ENCODE data around the gene LRRC8A.
"Not testable (repeated sequence)": the region's sequence is repeated elsewhere in the genome, so short reads cannot be mapped to it uniquely, and the experiment has no call there.

The LRRC8A gene

GRCh38 chr9:128860937-128861336 is 21.0 kb upstream of the LRRC8A start:
- TF ChIP-seq CTCF (IDR thresholded peaks at IDR 0.05; ENCODE audit: low read depth, low read length), result no peak
- H3K4me3 ChIP-seq (ENCODE audit: low read depth, low read length), result no peak overlapping the region

DNA sequence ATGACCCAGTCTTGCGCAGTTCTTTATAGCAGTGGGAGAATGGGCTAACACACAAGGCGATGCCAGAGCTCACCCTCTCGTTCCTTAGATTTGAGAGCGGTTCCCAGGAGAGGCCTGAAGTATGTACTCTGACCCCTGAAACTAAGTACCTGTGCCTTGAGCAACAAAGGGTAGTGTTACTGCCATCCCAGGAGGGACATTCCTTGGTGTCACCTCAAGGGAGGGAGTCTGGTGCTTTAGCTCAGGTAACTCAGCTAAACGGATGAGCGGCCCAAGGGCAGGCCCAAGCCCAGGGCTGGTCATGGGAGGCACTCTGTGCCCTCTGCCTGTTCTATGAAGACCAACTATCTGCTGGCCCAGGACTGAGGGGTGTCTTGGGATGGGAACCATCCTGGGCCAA is 20.4 kb upstream of the LRRC8A start:
- TF ChIP-seq CTCF (IDR thresholded peaks at IDR 0.05; ENCODE audit: low read depth, low read length), result no peak
- H3K4me3 ChIP-seq (ENCODE audit: low read depth, low read length), result no peak overlapping the region

GRCh38 chr9:128862401-128862851 is 19.5 kb upstream of the LRRC8A start:
- no peak overlapping the region for H3K4me3 ChIP-seq (ENCODE audit: low read depth, low read length)
- TF ChIP-seq CTCF (IDR thresholded peaks at IDR 0.05; ENCODE audit: low read depth, low read length), result no peak

GRCh38 chr9:128863647-128864046 is 18.3 kb upstream of the LRRC8A start:
- no peak overlapping the region for H3K4me3 ChIP-seq (ENCODE audit: low read depth, low read length)
- peak; percentile 97 for TF ChIP-seq CTCF (IDR thresholded peaks at IDR 0.05; ENCODE audit: low read depth, low read length)

DNA sequence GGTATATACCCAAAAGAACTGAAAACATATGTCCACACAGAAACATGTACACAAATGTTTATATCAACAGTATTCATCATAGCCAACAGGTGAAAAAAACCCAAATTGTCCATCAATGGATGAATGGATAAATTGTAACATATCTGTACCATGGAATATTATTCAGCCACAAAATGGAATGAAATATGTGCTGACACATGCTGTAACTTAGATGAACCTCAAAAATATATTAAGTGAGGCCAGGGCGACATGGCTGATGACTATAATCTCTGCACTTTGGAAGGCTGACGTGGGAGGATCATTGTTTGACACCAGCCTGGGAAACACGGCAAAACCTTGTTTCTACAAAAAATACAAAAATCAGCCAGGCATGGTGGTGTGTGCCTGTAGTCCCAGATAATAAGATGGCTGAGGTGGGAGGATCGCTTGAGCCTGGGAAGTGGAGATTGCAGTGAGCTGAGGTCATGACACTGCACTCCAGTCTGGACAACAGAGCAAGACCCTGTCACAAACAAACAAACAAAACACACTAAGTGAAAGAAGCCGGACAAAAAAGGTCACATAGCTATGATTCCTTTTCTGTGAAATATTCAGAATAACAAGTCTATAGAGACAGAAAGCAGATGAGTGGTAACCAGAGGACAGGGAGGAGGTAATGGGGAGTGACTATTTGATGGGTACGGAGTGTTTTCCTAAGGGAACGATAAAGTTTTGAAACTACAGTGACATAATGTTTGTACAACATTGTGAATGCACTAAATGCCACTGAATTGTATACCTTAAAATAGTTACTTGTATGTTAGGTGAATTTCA is 11.6 kb upstream of the LRRC8A start:
- TF ChIP-seq CTCF (IDR thresholded peaks at IDR 0.05; ENCODE audit: low read depth, low read length), result no peak

GRCh38 chr9:128870941-128871265 is 11.0 kb upstream of the LRRC8A start:
- H3K4me3 ChIP-seq (ENCODE audit: low read depth, low read length), result not testable (repeated sequence)

More for the DNA sequence above, 11.6 kb upstream of the LRRC8A start:
- no peak overlapping the region for H3K4me3 ChIP-seq (ENCODE audit: low read depth, low read length)

DNA sequence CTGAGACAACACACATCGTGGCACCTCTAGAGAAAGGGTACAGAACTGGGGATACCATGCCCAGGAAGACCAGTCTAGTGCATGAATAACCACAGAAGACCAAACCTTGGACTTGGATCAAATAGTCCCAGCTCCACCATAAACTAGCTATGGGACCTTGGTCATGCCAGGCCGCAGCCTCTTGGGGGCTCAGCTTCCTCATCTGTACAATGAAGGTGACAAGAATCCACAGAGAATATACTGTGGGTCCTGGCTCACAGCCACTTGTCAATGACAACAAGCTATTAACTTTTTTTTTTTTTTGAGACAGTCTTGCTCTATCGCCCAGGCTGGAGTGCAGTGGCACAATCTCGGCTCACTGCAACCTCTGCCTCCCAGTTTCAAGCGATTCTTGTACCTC is 4.1 kb upstream of the LRRC8A start:
- no peak for TF ChIP-seq CTCF (IDR thresholded peaks at IDR 0.05; ENCODE audit: low read depth, low read length)
- H3K4me3 ChIP-seq (ENCODE audit: low read depth, low read length), result no peak overlapping the region

All from WI38 (cell line).